DLD1 (cell line): ENCODE measurements around the gene TPSG1.

Source experiments
- in situ Hi-C: cut with HindIII; loops from 2 replicates; pipeline ENCODE4 v1.10.0; 2017; ENCODE audit warnings: low sequenced_read_pairs

TPSG1 gene

GRCh38 chr16:1181404-1182315 lies 43.4 kb downstream of the TPSG1 start:
- in situ Hi-C loops, result loop anchor here (10.0 kb wide), 1 partner anchor 67 kb away; no protein-coding TSS in a partner anchor

GRCh38 chr16:1180549-1181403 lies 44.3 kb downstream of the TPSG1 start:
- in situ Hi-C loops, result loop anchor here (10.0 kb wide), 1 partner anchor 66 kb away; no protein-coding TSS in a partner anchor

GRCh38 chr16:1178295-1178910 lies 46.7 kb downstream of the TPSG1 start:
- in situ Hi-C loops, result no loop called here

GRCh38 chr16:1177750-1178149 lies 47.3 kb downstream of the TPSG1 start:
- in situ Hi-C loops, result no loop called here

GRCh38 chr16:1177053-1177452 lies 48.0 kb downstream of the TPSG1 start:
- in situ Hi-C loops, result no loop called here

- in situ Hi-C loops, result no loop called here
These were observed 48.7 kb downstream of the TPSG1 start for GRCh38 chr16:1176280-1176897.

- in situ Hi-C loops, result no loop called here
These were observed 49.3 kb downstream of the TPSG1 start for GRCh38 chr16:1175566-1176279.

GRCh38 chr16:1174477-1175357 lies 50.4 kb downstream of the TPSG1 start:
- in situ Hi-C loops, result no loop called here

- in situ Hi-C loops, result no loop called here
These were observed 51.1 kb downstream of the TPSG1 start for GRCh38 chr16:1173788-1174451.

GRCh38 chr16:1172651-1173050 lies 52.4 kb downstream of the TPSG1 start:
- in situ Hi-C loops, result no loop called here

GRCh38 chr16:1171854-1172428 lies 53.1 kb downstream of the TPSG1 start:
- in situ Hi-C loops, result no loop called here
